Forelimb muscle (tissue), 1 donor: ENCODE measurements around the gene HNRNPM. TPM values are rescaled to one million over a fixed set of nuclear protein-coding genes. Genes with fewer than 3 reads are reported as not detected.

ENCODE experiments used
- DNase-seq: peaks from one replicate; pipeline ENCODE4 v3.0.0-alpha.2; 2013; ENCODE audit warnings: low read depth
- polyA plus RNA-seq: library from polyadenylated mRNA; unstranded; fragments of 120-200 nt; gene quantifications from one replicate; pipeline ENCODE4 v1.2.1, GENCODE V29; 2013; ENCODE audit not compliant: insufficient read length

HNRNPM gene
- polyA plus RNA-seq, 1 donor, result 170 TPM

DNA sequence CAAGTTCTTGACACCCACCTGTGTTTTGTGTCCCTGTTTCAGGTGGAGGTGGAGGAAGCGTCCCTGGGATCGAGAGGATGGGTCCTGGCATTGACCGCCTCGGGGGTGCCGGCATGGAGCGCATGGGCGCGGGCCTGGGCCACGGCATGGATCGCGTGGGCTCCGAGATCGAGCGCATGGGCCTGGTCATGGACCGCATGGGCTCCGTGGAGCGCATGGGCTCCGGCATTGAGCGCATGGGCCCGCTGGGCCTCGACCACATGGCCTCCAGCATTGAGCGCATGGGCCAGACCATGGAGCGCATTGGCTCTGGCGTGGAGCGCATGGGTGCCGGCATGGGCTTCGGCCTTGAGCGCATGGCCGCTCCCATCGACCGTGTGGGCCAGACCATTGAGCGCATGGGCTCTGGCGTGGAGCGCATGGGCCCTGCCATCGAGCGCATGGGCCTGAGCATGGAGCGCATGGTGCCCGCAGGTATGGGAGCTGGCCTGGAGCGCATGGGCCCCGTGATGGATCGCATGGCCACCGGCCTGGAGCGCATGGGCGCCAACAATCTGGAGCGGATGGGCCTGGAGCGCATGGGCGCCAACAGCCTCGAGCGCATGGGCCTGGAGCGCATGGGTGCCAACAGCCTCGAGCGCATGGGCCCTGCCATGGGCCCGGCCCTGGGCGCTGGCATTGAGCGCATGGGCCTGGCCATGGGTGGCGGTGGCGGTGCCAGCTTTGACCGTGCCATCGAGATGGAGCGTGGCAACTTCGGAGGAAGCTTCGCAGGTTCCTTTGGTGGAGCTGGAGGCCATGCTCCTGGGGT lies 41.0 kb downstream of the HNRNPM start:
- no peak for DNase-seq

DNA sequence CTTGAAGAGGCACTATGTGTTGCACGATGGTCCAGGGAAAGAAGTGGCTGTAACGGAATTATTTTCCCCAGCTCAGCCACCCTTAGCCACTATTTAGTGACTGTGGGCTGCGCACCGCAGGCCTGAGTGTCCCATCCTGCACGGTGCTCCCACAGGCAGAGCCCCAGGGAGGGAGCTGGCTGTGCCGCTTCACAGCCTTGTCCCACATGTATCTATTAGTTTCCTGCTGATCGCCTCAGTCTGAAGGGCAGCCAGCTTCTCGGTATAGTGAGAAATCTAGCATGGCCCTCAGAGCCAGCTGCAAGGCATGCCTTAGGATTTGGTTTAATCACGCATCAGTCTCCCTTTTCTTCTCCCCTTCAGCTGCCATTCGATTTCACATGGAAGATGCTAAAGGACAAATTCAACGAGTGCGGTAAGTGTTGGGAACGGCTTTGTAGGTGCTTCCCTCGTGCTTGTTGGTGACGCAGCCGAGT lies 41.9 kb downstream of the HNRNPM start:
- no peak for DNase-seq

DNA sequence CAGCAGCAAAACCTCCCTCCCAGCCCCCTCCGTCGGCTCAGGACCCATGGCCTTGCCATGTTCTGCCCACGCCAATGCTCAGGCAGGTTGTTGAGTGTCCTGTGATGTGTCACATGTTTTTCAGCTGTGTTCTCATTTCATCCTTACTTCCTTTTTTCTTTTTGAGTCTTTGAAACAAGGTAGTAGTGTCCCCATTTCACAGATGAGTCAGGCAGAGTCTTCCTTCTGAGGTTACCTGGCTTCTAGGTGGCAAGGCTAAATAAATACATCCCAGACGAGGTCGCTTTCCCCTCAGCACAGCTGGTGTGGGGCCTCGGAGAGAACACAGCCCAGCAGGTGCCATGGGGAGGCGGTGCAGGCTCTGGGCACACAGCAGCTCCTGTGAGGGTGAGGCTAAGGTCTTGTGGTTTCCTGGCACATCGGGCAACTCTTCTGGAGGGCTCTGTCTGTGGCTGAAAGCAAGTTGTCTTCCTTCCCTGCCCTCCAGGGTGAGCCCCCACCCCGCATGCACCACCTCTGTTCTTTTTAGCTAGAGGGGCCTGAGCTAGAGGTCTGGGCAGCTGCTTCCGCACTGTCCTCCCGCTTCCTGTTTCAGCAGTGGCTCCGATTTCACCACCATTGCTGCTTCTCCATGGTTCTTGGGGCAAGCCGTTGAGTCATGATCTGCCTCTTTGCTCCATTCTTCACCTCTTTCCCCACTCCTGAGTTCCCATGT lies 42.5 kb downstream of the HNRNPM start:
- DNase-seq, result peak; percentile 9

DNA sequence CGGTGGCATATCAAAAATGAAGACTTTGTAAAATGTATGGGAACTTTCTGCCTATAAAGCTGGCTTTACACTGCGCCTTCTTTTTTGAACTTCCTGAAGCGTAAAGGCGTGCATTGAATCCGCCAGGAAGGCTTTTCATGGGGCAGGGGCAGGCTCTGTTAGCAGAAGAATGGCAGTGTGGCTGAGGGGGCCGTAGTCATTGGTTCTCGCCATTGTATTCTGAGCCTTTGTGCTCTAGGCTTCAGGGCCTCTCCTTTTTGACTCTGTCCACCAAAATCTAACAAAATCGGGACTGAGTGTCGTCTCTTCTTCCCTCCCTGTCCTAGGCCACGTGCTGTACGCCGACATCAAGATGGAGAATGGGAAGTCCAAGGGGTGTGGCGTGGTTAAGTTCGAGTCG lies 43.6 kb downstream of the HNRNPM start:
- no peak for DNase-seq

DNA sequence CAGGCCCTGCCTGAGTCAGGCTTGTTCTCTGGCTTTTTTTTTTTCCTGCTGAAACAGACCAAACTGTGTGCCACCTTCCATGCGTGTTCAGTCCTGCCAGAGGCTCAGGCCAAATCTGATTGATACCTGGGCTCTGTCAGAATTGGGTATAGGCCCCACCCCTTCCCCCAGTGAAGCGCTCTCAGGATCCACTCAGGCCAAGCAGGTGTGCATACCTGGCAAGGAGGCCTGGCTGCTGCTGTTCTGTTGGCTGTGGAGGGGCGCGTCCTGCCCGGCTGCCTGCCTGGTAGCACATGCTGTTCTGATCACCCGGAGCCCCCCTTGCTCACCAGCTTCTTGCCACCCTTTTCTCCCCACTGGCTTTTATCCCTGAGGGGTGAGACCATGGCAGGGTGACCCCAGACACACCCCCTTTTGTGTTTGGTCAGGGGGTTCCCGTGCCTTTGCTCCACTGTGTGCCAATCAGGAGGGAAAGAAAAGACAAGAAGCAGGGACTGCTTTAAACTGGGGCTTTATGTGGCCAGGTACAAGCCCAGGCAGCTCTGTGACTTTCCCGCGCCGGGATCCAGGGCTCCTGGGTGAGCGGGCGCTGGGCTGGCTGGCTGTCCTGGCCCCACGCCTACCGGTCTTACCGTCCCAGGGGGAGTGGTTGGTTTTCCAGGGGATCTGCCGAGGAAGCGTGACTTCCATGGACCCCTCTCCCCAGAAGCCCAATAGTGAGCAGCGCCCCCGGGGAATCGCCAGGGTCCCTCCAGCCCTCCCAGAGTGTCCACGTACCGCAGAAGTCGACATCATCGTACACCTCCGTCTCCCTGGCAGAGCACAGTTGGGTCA lies 45.0 kb downstream of the HNRNPM start:
- no peak for DNase-seq

DNA sequence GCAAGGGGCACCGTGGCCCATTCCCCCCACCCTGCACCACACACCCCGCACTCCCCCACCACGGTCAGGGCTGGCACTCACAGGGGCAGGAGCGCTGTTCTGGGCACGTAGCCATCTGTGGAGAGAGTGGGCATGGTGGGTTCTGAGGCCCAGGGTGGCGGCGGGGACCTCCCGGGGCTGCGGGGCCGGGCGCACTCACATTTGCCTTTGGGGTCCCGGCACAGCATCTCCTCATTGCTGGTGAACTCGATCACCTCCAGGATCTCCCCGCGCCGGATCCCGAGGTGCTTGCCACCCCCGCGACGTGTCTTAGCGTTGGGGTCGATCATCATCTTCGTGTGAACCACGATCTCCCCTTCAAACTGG lies 45.6 kb downstream of the HNRNPM start:
- DNase-seq, result no peak

DNA sequence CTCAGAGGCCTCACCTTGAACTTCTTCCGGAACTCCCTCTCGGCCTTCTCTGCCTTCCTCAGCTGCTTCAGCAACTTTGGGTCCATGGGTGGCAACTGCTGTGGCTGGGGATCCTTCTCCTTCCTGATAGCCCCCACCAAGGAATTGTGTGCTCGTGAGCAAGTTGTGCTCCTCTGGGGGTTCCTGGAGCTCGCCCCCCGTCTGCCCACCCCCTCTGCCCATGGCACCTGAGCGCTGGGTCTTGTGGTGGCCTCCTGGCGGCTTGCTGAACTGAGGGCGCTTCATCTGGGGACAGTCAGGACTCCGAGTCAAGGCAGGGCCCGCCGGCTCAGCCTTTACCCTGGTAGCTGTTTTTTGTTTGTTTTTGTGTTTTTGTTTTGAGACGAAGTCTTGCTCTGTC lies 46.1 kb downstream of the HNRNPM start:
- no peak for DNase-seq

DNA sequence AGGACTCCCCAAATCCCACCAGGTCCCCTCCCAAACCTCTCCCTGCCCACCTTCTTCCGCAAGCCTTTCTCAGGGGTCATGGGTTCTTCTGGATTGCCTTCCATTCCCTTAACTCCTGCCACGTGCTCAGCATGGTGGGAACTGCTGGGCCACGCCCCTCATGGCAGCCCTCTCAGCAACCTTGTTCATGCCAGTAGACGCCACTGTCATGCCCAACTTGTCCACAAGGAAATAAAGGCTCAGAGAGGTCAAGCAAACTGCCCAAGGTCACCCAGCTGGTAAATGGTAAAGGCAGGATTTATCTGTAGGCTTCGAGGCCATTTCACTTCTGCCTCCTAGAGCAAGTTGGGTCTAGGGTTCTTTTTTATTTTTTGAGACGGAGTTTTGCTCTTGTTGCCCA lies 46.8 kb downstream of the HNRNPM start:
- DNase-seq, result no peak

DNA sequence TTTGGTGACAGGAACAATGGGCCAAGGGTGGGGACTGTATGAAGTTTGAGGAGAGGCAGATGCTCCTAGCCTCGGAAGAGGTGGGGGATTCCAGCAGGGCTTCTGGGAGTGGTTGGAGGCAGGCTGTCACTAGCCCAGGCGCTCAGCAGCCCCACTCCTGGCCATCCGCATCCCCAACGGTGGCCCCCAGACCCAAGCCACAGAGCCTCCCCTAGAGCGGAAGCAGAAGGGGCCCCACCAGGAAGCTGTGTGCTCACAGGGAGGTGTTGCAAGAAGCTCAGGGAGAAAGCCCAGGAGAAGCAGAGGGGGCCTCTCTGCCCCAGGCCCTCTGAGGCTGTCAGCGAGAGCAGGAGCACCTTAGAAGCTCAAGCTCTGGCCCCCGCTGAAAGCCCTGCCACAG lies 49.4 kb downstream of the HNRNPM start:
- no peak for DNase-seq

DNA sequence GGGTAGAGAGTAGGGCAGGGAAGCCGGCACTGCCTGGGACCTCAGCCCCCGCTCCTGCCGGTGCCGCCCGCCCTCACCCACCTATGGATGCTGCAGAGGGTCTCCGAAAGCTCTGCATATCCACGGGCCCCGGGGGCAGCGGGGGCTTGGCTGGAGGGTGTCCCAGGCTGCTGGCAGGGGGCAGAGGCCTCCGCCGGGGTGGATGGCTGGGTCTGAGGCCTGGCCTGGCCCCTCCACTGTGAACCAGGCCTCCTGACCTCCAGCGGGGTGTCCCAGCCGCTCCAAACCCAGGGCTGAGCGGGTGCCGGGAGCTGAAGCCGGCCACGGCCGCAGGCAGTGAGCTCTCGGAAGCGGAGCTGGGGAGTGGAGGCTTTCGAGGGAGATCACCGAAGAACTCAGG lies 53.5 kb downstream of the HNRNPM start:
- DNase-seq, result no peak

DNA sequence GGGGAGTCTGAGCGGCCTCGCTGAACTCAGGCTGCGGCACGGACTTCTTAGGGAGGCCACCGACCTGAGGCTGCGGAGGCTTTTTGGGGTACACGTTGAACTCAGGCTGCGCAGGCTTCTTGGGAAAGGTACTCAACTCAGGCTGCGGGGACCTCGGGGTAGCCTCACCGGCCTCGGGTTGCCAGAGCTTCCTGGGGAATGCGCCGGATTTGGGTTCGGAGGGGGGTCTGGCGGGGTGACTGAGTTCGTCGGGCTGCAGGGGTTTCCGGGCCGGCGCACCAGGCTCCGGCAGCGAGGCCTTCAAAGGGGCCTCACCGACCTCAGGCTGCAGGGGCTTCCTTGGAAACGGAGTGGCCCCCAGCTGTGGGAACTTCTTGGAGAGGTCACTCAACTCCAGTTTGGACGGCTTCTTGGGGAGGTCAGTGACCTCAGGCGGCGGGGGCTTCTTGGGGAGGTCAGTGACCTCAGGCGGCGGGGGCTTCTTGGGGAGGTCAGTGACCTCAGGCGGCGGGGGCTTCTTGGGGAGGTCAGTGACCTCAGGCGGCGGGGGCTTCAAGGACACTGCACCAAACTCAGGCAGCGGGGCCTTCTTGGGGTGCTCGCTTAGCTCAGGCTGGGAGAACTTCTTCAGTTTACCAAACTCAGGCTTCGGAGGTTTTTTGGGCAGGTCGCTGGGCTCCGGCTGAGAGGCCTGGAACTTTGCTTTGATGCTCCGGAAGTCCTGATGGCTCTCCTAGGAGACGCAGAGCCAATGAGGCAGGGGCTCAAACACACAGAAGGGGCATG lies 54.5 kb downstream of the HNRNPM start:
- no peak for DNase-seq

DNA sequence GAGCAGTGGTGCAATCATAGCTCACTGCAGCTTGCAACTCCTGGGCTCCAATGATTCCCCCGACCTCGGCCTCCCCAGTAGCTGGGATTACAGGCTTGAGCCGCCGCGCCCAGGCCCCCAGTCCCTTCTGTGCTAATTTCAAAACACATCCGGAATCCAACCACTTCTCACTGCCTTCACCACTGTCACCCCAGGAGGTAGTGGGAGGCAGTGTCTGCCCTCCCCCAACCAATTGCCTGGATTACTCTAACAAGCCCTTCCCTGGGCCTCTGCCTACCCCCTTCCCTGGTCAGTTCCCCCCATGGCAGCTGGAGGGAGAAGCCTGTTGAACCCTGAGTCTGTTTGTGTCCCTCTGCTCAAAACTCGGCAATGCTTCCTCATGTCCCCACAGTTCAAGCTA lies 55.4 kb downstream of the HNRNPM start:
- no peak for DNase-seq

DNA sequence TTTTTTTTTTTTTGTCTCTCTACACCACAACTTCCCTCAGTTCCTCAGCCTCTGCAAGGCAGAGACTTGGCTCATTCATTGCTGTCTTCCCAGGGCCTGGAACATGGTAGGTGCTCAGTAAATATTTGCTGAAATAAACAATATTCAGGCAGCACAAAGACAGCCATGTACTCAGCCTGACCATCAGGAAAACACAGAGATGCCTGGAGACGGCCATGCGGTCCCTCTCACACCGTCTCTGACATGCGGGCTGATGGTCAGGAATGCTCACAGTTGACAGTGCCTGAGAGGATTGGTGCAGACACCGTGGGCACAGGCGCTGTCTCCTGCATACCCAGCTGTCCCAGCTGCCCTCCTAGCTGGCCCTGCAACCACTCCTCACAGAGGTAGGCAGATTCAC lies 56.7 kb downstream of the HNRNPM start:
- DNase-seq, result no peak

DNA sequence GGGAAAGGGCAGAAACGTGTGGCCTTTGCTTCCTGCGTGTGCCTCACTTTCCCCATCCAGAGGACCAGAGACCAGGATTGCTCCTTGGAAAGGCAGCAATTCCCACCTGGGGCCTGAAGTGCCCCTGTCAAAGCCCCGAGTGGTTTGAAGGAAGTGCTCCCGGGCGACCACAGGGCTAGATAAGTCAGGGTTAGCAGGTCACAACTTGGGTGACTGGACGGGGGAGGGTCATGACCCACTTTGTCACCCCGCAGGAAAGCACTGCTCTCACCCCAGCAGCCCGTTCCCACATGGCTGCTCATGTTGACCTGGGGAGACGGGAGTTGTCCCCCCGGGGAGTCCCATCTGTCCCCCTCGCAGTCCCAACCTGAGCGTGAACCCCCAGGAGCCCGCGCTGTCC lies 57.2 kb downstream of the HNRNPM start:
- DNase-seq, result no peak

DNA sequence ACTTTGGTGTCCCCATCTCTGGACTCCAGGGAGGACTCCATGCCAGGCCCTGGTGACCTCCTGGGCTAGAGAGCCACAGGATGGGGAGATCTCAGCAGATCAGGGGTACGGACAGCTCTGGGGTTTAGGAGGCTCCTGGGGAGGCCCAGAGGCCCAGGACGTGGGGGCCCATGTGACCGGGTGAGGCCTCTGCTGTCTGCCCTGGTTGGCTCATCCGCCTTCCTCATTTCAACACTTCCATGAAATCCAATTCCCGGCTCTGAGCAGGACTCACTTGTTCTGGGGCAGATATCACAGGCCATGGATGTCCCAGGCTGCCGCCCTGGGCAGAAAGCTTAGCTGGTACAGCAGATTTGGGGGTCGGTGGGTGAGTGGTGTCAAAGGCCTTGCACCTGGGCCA lies 58.7 kb downstream of the HNRNPM start:
- DNase-seq, result no peak

DNA sequence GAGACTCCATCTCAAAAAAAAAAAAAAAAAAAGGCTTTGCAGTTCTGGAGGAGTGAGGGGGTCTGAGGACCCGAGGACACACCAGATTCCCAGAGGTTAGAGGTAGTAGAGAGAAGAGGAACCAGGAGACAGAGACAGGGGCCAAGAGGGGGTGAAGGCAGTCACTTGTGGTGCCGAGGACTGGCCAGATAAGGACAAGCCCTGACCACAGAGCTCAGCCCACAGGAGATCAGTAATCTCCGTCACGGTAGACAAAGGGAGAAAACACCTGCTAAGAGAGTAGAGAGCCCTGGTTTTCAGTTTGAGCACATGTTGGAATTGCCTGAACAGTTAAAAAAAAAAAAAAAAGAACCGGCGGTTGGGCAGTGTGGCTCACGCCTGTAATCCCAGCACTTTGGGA lies 59.4 kb downstream of the HNRNPM start:
- no peak for DNase-seq

DNA sequence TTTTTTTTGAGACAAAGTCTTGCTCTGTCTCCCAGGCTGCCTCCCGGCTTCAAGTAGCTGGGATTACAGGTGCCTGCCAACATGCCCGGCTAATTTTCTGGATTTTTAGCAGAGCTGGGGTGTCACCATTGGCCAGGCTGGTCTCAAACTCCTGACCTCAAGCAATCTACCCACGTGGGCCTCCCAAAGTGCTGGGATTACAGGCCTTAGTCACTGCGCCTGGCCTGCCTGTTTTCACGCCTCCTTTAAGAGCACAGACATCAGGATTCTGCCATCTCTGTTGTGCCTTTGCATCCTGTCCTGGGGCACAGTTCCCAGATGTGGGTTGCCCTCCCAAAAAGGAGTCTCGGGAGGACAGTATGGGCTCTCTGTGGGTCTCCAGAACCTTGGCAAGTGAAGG lies 60.1 kb downstream of the HNRNPM start:
- DNase-seq, result no peak

DNA sequence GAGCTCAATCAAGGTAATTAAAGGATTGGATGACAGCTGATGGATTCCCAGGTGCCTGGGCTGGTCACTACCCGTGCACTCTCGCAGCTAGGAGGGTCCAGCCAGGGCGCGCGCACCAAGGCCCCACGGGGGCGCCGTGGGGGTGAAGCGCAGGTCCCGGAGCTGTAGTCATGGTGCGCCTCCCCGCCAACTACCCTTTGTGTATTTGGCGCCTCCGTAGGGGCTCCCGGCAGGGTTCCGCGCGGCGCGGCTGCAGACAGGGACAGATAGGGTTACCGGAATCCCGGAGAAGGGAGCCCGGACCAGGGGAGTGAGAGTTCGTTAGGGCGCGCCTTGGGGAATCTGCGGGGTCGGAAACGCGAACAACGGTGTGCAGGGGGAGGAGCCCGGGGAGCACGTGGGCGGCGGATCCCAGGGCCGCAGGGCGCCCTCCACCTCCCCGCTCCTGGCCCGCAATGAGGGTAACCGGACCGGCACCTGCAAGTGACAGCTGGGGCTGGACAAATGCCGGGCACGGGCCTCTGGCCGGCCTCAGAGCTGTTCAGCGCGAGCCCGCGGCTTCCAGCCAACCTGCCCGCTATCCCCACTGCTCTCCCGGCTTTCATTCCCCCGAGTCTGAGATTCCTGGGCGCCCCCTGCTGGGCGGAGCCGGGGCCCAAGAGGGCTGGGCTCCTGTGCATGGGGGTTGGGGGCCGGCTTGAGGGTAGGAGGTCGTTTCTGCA lies 61.1 kb downstream of the HNRNPM start:
- no peak for DNase-seq

DNA sequence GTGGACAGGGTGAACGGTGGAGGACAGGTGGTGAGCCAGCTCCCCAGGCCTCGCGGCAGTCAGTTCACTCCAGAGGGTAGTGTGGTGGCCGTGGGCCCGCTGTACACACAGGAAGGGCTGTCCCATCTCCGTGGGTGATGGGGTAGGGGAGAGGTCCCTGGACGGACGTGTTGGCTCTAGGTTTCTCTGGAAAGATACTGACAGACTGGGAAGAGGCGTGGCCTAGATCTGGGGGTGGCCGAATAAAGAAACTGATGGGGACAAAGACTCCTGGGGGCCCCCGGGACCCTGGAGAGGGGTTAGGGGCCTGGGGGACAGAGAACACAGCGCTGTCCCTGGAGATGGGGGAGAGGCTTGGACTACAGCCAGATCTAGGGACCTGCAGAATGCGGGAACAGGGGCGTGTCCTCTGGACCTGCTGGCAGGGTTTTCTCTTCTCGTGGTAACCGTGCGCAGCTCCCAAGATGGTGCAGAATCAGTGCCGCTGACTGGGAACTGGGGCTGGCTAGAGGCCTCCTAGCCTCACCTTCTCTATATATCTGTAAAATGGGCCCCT lies 61.7 kb downstream of the HNRNPM start:
- no peak for DNase-seq

DNA sequence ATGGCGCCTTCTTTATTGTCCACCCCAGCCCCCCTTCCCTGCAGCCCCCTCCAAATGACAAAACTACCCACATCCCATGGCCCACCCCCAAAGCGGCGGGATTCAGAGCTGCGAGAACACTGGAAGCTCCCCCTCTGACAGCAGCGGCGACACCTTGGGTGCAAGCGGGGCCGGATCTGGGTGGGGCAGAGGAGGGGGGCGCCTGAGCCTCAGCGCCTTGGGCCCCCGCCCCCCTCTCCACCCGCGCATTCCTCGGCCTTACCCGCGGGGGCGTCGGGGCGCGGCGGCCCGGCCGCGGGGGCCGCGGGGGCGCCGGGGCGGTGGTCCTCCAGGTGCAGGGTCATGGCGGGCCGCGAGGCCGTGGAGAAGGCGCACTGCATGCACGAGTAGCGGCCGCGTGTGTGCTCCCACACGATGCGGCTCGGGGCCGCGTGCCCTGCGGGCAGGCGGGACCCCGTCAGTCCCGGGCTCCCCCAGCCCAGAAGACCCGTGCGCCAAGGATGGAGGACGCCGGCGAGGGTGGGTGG lies 65.9 kb downstream of the HNRNPM start:
- DNase-seq, result no peak
